ENCODE measurements around the gene VWA3A. TPM values are rescaled to one million over a fixed set of nuclear protein-coding genes. Genes with fewer than 3 reads are reported as not detected.

VWA3A gene
- total RNA-seq, 1 experiment from 2014 or later: not detected

- POLR2A ChIA-PET: no interaction called here
- Histone ChIP-seq H3K4me2 (ENCODE audit: low read length) (no peak overlapping the region), H3K9ac (ENCODE audit: low read length) (no peak overlapping the region), H3K27me3 (ENCODE audit: insufficient read depth, low read length) (no peaks in the 10 kb centered on the region), H3K4me3 (replicated peaks in 1 of 2; ENCODE audit: low read depth in 1 of 2, low read length in 2 of 2) (no peak overlapping the region), H4K20me1 (ENCODE audit: insufficient read depth) (no peaks in the 10 kb centered on the region), H3K4me1 (ENCODE audit: control insufficient read depth in 1 of 2, insufficient read depth in 2 of 2, low read length in 2 of 2) (peaks cover 0 to under 1% of the 10 kb centered on the region in 2 experiments; a peak in 1 of 4 replicates), H3K36me3 (ENCODE audit: control insufficient read depth in 1 of 2, insufficient read depth in 2 of 2, low read length in 2 of 2) (no peaks in the 10 kb centered on the region), H3K27ac (ENCODE audit: low read depth, low read length) (no peak overlapping the region), H3K79me2 (ENCODE audit: insufficient read depth, low read length) (no peaks in the 10 kb centered on the region), H2AFZ (ENCODE audit: low read depth, low read length, poor library complexity, severe bottlenecking) (no peak overlapping the region), H3K9me3 (ENCODE audit: control insufficient read depth in 1 of 2, insufficient read depth in 1 of 2, low read depth in 1 of 2, low read length in 2 of 2) (no peaks in the 10 kb centered on the region), H3K9me2 (ENCODE audit: insufficient read depth) (no peaks in the 10 kb centered on the region)
- intact Hi-C loops (cut with micrococcal nuclease): no loop called here
- CTCF ChIA-PET: interaction anchor here (1.4 kb wide), 1 partner anchor 16 kb away, joined by 7 read pairs; no protein-coding TSS in a partner anchor
- TF ChIP-seq YY1 (IDR thresholded peaks at IDR 0.05; ENCODE audit: extremely low read depth, insufficient replicate concordance, low read depth, low read length): no peak
- no peak for TF ChIP-seq ELF1 (IDR thresholded peaks at IDR 0.05; ENCODE audit: borderline replicate concordance, low read depth)
- TF ChIP-seq ZNF274 (IDR thresholded peaks at IDR 0.05; ENCODE audit: low read depth, low read length): no peak
- no peak for TF ChIP-seq FOSL1 (IDR thresholded peaks at IDR 0.05; ENCODE audit: low read depth)
- TF ChIP-seq RAD21 (IDR thresholded peaks at IDR 0.05; ENCODE audit: low read depth): no peak
- TF ChIP-seq, protein P1, sequence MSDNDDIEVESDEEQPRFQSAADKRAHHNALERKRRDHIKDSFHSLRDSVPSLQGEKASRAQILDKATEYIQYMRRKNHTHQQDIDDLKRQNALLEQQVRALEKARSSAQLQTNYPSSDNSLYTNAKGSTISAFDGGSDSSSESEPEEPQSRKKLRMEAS (IDR thresholded peaks at IDR 0.05): no peak
- no TSS peak for BruUV-seq (replicated peaks)
- DNase-seq (ENCODE audit: low read depth, low spot score): no peak
- RAD21 ChIA-PET (ENCODE audit: low non-redundant PET in 1 of 2, low total read pairs in 2 of 2, uncharacterized antibody in 2 of 2, unreplicated experiment in 2 of 2): no interaction called here
- no peak for ATAC-seq
Measured at GRCh38 chr16:22093331-22093730, 990 bp downstream of the VWA3A start.

DNA sequence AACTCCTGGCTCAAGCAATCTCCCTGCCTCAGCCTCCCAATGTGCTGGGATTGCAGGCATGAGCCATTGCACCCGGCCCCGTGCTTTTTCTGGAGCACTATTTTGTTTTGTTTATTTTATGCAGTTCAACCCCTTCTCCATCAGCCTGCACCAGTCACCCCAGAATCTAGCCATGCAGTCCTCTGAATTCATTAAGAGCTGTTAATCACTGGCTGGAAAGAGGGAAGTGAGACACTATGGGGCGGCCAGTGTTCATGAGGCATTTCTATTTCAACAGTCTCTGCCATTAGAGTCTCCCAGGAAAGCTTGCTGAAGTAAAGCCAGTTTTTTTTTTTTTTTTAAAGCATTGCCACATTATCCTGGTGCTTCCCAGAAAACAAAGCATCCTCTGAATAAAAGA, 1.7 kb downstream of the VWA3A start:
- H3K27ac ChIP-seq (ENCODE audit: low read depth, low read length): no peak overlapping the region
- H3K9me2 ChIP-seq (ENCODE audit: insufficient read depth): no peaks in the 10 kb centered on the region
- no peak for ATAC-seq
- BruUV-seq (replicated peaks): no TSS peak
- H3K4me3 ChIP-seq (replicated peaks in 1 of 2; ENCODE audit: low read depth in 1 of 2, low read length in 2 of 2): no peak overlapping the region
- no peaks in the 10 kb centered on the region for H3K79me2 ChIP-seq (ENCODE audit: insufficient read depth, low read length)
- ChIA-PET POLR2A (no interaction called here), CTCF (interaction anchor here (1.4 kb wide), 1 partner anchor 16 kb away, joined by 7 read pairs; no protein-coding TSS in a partner anchor), RAD21 (ENCODE audit: low non-redundant PET in 1 of 2, low total read pairs in 2 of 2, uncharacterized antibody in 2 of 2, unreplicated experiment in 2 of 2) (no interaction called here)
- H4K20me1 ChIP-seq (ENCODE audit: insufficient read depth): no peaks in the 10 kb centered on the region
- H3K9ac ChIP-seq (ENCODE audit: low read length): no peak overlapping the region
- intact Hi-C loops (cut with micrococcal nuclease): no loop called here
- H3K27me3 ChIP-seq (ENCODE audit: insufficient read depth, low read length): no peaks in the 10 kb centered on the region
- TF ChIP-seq EZH2phosphoT487 (IDR thresholded peaks at IDR 0.05; ENCODE audit: borderline replicate concordance): no peak
- no peak for TF ChIP-seq ZNF274 (IDR thresholded peaks at IDR 0.05; ENCODE audit: low read depth, low read length)
- TF ChIP-seq ZFX (IDR thresholded peaks at IDR 0.05): no peak
- TF ChIP-seq POLR2A (IDR thresholded peaks at IDR 0.05; ENCODE audit: borderline replicate concordance, extremely low read depth, insufficient read depth, insufficient read length): no peak
- TF ChIP-seq CBX3 (IDR thresholded peaks at IDR 0.05; ENCODE audit: low read depth): no peak
- TF ChIP-seq ATF3 (IDR thresholded peaks at IDR 0.05): no peak
- H2AFZ ChIP-seq (ENCODE audit: low read depth, low read length, poor library complexity, severe bottlenecking): no peak overlapping the region
- no peaks in the 10 kb centered on the region for H3K9me3 ChIP-seq (ENCODE audit: control insufficient read depth in 1 of 2, insufficient read depth in 1 of 2, low read depth in 1 of 2, low read length in 2 of 2)
- no peak overlapping the region for H3K4me2 ChIP-seq (ENCODE audit: low read length)
- DNase-seq (ENCODE audit: low read depth, low spot score): no peak
- H3K4me1 ChIP-seq (ENCODE audit: control insufficient read depth in 1 of 2, insufficient read depth in 2 of 2, low read length in 2 of 2): peaks cover 0 to 7% of the 10 kb centered on the region in 2 experiments; a peak in 2 of 4 replicates
- no peaks in the 10 kb centered on the region for H3K36me3 ChIP-seq (ENCODE audit: control insufficient read depth in 1 of 2, insufficient read depth in 2 of 2, low read length in 2 of 2)

Data from HCT116 (cell line).